Cerebellar nuclear complex (tissue), 1 donor: ENCODE data around the gene LTF.
"Not testable (repeated sequence)": the region's sequence is repeated elsewhere in the genome, so short reads cannot be mapped to it uniquely, and the experiment has no call there.

Source experiments
- DNase-seq, 2 experiments: peaks; one replicate each; lab custom pipeline; 2025; lab: John Stamatoyannopoulos, UW

Gene LTF

DNA sequence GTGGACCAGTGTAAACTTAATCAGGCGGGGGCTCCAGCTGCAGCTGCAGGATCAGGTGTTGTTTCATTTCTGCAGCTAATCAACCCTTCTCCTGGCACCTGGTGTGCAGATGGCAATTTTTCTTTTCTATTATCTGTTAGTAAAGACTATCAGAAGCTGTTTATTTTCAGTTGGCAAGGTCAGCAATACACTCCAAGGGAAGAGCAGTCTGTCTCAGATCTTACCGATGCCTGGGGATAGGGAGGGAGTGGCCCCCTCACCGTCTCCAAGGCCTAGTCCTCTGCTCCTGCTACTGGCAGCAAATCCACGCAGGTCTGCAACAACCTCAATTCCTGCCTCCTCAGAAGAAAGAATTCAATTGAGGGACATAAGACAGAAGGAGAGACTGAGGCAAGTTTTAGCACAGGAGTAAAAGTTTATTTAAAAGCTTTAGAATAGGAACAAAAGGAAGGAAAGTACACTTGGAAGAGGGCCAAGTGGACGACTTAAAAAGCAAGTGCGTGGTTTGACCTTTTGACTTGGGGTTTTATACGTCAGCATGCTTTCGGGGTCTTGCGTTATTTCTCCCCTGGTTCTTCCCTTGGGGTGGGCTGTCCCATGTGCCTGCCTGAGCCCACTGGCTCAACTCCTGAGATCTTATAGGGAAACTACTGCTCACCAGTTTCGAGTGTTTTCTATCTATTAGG, 48.4 kb downstream of the LTF start:
- no peak for DNase-seq

DNA sequence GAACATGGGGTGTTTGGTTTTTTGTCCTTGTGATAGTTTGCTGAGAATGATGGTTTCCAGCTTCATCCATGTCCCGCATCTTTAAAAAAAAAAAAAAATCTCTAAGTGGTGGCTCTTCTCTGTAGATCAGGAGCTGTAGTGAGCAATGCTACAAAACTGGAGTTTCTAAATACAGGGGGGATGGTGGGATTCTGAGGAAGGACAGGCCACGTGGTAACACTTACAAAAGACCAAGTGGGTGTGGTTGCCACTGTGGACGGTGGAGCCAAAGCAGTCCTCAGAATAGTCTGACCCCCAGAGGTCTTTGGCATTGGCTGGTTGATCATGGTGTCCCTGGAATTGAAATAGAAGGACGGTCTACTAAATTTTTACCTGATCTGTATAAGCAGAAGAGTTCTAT, 50.0 kb downstream of the LTF start:
- no peak for DNase-seq

DNA sequence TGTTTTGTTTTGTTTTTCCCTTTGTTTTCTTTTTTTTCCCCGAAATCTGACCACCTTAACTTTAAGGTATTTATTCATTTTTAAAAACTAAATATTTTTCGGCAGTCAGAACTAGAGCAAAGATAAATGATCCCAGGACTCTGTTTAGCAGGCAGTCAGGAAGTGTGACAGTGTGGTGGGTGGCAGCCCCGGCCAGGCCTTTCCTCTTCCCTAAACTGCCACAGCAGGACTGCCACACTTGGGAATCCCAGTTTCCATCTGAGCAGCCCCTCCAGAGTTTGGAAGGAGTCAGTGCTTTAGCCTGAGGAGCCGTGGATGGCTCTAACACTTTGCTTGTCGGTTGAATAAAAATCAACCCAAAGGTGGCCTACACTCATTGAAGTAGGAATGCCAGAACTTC, 50.8 kb downstream of the LTF start:
- no peak for DNase-seq

DNA sequence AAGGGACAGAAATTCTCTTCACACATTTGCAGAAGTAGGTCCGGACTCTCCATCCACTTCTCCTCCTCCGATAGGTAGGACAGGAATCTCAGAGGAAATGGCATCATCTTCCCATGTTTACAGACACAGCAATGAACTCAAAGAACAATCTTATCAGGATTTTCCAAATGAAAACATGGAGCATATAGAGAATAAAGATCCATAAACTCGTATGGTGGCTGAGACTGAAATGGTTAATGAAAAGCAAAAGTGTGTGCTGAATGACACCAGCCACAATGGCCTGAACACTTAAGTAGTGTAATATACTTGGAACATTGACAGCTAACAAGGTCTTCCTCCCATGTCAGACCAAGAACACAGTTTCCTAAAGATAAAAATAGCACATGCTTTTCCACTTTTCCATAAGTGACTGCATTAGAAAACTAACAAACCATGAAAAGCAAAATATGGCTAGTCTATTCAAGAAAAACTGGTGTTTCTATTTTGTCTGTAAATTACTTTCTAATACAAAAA, 51.9 kb downstream of the LTF start:
- DNase-seq = no peak

DNA sequence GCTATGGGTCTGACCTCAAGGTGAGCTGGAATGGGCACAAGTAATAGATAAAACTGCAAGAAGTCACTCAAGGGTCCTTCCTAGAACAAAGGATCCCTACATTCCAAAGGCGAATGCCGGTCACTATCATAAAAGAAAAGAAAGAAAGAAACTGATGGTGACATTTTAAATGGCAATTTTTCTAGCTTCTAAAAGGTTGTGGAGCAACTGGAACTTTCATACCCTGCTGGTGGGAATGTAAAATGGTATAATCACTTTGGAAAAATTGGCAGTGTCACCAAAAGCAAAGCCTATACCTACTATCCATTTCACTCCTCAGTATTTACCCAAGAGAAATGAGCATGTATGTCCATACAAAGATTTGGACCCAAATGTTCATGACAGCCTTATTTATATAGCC, 53.4 kb downstream of the LTF start:
- DNase-seq = no peak

DNA sequence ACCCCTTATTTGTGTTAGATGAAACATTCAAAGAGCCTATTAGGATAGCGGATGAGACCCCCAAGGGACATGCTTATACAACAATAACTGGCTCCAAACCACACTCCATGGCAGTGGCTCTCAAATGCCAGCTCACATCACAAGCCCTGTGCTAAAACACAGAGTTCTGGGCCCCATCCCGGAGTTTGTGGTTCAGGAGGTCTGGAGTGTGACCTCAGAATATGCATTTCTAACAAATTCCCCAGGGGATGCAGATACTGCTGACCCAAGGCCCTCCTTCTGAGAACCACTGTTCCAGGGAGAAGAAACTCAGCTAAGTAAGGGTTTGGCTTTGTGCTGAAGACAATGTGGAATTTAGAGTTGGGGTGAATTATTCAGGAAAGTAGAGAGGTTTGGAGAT, 54.0 kb downstream of the LTF start:
- no peak for DNase-seq

DNA sequence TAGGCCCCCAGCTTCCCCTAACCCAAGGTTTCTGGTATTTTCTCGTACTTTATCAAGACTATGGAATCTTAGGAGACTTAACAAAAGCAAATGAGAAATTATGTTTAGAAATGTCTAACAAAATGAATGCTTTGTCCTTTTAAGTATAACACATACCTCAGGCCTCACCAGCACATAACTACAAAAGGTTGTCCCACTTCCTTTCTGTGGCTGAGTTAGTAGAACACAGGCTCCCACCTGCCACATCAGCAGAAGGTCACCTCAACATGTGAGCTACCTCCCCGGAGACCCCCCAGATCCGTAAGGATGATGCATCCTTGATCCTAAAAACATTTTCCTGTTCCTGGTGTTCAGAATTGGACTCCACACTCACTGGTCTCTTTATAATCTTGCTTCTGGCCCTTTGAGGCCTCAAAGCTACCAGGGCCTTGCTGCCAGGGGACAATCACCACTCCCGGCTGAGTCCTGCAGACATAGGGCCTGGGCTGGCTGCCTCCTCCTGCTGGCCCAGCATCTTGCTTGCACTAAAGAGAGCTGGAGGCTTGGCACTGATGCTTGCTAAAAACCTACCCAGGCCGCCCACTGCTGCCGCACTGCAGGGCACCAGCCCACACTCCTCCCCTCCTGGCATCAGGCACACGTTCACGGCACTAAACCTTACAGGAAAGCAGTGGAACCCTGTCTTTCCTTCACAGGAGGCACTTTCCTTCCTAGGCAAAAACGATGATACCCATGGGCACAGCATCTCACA, 54.8 kb downstream of the LTF start:
- no peak for DNase-seq

DNA sequence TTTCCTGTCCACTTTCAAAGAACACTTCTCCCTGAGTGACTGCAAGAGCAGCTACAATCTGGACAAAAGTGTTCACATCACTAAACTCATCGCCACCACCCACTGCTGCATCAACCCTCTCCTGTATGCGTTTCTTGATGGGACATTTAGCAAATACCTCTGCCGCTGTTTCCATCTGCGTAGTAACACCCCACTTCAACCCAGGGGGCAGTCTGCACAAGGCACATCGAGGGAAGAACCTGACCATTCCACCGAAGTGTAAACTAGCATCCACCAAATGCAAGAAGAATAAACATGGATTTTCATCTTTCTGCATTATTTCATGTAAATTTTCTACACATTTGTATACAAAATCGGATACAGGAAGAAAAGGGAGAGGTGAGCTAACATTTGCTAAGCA, 55.9 kb downstream of the LTF start:
- no peak for DNase-seq

DNA sequence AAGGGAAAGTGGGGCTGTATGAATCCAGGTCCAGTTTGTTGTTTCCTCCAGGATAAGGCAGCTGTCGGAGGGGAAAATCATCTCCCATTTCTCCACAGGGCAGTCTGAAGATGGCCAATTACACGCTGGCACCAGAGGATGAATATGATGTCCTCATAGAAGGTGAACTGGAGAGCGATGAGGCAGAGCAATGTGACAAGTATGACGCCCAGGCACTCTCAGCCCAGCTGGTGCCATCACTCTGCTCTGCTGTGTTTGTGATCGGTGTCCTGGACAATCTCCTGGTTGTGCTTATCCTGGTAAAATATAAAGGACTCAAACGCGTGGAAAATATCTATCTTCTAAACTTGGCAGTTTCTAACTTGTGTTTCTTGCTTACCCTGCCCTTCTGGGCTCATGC, 56.7 kb downstream of the LTF start:
- no peak for DNase-seq

DNA sequence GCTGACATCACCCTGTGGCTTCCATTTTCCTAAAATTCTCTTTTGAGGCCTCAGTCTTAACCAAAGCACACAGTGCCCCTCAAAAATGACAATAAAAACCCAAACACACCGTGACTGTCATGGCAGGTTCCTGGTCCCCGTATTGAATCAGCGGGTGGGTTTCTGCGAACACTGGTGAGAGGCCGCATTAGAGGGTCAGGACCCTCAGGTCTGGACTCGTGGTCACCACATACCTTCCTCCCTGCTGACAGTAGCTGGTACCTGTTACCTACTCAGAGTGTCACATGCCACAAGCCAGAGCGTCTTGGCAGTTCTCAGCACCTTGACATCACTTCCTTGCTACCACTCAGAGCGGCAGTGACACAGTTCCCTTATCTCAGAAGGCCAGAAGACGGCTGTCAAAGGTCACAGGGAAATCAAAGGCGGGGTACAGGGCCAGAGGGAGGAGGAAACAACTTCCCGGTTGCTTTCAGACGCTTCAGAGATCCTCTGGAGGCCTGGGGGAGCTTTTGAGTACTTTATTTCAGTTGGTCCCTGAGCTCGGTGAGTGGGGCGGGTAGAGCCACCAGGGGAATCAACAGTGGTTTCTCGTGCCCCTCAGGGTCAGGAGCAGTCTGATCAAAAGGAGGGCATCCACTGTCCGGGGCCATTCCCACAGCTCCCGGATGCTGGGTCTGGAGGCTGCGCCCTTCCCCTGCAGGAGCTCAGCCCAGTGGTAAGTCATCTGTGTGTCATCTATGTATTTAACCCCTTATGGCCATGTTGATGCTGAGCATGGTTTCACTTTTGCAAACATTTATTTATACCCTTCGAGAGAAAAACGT, 57.7 kb downstream of the LTF start, which contains the start of the genes CCR5AS and CCRL2:
TSS of gene CCR5AS (minus strand) at position 279 of the 824 bp plus-strand sequence.
TSS of gene CCRL2 (plus strand) at position 472 of the 824 bp plus-strand sequence. CDS start 821 bp downstream, outside the sequence.
- DNase-seq = no peak

DNA sequence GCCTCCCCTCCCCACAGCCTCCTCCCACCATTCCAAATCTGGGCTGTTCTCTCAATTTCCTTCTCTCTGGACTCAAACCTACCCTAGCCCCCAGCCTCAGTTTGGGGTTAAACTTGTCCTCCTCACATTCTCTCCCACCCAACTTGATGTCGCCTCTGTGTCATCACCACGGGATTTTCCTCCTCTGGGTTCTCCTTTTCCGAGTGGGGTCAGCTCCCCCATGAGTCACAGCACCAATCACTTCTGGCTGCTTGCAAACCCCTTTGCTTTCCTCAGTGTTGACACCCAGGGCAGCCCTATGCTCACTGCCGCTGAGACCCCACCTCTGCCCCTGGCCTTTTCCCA, 58.3 kb downstream of the LTF start:
- no peak for DNase-seq

DNA sequence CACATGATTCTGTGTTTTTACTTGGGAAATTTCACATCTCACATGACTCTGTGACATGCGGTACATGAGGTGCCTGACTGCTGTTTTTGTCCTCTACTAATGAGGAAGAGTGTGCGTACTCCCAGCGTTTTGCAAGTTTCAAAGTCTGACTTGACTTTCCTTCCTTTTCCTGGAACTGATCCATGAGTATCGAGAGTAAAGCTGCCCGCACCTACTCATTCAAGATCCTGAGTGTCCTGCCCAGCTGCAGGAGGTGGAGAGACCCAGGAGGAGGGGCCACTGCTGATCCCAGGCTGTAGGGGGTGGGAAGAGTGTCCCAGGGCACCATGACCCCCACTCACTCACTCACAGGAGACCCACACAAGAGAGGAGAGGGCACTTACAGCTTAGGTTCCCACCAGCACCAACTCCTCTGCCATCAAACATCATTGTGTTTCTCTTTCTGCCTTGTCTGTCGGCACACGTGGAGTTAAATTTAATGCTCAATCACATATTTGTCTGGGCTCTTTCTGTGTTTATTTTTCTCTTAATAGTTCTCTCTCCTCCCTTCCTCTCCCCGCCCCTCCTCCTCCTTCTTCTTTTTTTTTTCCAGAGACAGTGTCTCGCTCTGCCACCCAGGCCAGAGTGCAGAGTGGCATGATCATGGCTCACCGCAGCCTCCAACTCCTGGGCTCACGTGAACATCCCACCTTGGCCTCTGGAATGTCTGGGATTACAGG, 59.2 kb downstream of the LTF start:
- DNase-seq = no peak

DNA sequence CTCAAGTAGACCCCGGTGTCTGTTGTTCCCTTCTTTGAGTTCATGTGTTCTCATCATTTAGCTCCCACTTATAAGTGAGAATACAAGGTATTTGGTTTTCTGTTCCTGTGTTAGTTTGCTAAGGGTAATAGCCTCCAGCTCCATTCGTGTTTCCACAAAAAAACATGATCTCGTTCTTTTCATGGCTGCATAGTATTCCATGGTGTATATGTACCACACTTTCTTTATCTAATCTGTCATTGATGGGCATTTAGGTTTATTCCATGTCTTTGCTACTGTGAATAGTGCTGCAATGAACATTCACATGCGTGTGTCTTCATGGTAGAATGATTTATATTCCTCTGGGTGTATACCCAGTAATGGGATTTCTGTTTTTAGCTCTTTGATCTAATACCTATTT, 61.8 kb downstream of the LTF start:
- not testable (repeated sequence) for DNase-seq

DNA sequence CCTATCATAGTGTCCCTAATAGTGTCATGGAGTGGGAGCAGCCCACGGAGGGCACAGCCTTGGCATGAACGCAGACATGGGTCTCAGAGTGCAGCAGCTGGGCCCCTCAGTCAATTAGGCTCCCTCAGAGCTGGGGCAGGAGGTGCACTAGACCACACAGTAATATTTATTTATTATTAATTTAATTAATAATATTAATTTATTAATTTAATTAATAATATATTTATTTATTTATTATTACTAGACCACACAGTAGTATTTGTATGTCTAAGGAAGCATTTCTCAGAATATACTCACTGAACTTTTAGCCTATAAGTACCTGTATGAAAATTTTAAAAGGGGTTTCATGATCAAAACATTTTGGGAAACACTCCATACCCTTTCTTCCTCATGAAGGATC, 63.1 kb downstream of the LTF start:
- no peak for DNase-seq

DNA sequence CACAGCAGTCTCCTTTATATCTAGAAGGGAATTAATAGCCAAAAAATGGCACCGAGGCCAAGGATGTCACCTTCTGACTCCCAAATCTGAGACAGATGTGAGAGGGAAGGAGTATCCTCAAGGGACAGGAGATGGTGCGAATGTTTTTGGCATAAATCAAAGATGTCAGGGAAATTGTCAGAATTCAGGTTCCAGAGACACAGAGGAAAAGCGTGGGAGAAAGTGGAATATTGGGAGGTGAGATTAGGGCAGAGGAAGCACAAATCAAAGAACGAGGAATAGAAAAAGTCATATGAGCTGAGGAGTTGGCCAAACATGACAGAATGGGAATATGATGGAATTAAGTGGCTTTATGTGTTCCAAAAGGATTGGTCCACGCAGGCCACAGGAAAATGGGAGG, 63.9 kb downstream of the LTF start:
- DNase-seq = no peak

DNA sequence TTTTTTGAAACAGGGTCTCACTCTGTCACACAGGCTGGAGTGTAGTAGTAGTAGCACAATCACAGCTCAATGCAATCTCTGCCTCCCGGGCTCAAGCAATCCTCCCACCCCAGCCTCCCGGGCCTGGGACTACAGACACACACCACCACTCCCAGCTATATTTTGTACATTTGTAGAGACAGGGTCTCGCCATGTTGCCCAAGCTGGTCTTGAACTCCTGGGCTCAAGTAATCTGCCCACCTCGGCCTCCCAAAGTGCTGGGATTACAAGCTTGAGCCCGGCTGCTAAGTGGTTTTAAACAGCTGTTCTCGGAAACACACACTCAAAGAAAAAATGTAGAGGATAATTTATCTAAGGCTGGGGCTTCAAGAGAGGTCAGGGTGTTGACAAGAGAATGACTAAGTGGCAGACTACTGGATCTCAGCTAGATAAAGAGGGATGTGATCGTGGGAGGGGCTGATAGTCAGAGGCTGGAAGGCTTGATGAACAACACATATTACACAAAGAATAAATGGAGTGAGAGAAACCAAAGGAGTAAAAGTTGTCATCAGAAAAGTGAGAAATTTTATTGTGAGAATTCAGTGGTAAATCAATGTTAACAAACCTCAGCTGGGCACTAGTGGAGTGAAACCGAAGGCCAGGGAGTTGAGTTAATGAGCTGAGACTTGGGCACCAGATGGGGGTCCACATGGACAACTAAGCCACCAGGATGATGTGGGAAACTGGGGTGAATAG, 64.5 kb downstream of the LTF start:
- DNase-seq = no peak

DNA sequence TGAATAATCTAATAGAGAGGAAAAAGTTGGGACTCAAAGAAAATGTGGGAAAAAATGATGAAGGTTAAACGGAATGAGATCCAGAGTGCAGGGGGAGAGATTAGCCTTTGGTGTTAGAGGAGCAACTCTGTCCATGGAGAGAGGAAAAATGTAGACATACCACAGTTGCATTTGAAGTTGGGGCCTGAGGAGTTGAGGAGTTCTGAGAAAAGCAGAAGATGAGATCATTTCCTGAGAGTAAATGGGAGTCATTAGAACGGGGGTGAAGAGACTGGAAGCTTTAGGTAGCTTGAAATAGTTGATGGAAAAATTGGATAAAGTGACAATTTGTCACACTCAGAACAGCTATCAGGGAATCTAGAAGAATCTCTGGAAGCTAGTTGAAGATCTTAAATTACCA, 65.1 kb downstream of the LTF start:
- no peak for DNase-seq

DNA sequence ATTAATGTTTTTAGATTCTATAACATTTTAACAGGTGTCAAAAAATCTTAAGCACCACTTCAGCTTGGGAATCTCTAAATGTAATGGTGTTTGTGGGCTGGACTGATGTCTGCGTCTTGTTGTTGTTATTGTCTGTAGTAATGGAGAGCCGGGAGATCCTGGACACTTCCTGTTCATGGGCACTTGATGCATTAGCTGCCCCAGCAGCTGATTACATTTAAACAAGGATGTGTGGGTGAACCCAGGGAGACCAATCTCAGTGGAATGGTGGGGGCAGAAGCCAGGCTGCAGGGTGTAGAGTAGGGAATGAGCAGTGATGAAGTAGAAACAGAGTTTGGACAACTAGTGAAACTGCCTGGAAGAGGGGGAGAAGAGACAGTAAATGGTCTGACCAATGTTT, 65.6 kb downstream of the LTF start:
- no peak for DNase-seq

DNA sequence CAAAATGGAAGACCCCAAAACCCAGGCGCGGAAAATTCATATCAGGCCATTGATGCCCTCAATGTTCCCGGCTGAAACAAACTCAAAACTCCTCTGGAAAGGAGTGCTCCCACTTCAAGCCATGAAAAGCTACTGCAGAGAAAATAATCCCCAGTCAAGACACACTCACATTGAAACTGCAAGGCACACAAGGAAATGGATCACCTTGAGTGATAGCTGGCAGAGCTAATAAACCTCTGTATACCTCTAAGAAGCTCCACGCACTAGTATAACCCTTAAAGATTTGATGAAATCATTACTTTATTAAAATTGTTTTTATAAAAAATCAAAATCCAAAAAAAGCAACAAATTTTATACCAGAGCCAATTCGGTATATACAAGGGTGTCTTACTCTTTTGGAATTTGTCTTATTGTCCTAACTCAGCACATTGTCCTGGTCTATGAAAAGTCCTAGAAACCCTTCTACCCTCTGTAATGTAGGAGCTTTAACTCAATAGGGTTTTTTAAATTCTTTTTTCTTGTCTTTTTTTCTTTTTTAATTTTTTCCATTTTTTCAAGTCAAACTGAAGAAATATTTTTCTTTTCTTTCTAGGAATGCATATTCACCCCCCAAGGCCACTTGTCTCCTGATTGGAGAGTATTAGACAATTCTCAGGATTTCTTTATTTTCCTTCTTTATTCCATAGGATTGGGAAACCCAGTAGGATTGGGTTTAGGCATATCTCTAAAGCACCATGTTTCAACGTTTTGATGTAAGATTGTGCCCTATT, 66.3 kb downstream of the LTF start:
- no peak for DNase-seq

DNA sequence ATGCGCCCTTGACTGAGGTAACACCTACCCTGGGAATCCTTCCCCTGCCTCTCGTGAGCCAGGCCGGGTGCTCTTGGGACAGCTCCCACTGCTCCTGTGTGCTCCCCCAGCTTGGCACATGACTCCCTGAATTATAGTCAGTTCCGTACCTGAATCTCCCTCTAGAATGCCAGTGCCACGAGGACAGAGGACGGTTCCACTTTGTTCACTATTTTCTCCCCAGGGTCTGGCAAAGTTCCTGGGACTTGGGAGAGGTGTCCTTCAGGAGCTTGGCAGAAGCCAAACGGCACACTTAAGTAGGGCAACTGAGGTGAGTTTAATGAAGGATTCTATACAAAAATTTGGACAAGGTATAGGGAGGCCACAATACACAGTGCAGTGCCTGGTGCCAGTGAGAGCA, 67.6 kb downstream of the LTF start:
- no peak for DNase-seq
